Gastroesophageal sphincter (tissue), 4 donors: ENCODE results near the gene OCSTAMP. TPM values are rescaled to one million over a fixed set of nuclear protein-coding genes. Genes with fewer than 3 reads are reported as not detected.

Experiments
- ATAC-seq: fragments of 150-250 bp; one replicate; pipeline ENCODE4 v1.9.1; 2016; ENCODE audit warnings: mild to moderate bottlenecking, moderate library complexity
- H3K27ac ChIP-seq, 4 donors: fragments of 200-600 bp; sonication (generic) in 3 of 4; 1 replicate in 3 of 4; 2 replicates in 1 of 4; pipeline ENCODE4 v1.5.1; 2016 to 2019
- H3K27me3 ChIP-seq: fragments of 200-600 bp; sonication (generic); one replicate; pipeline ENCODE4 v1.5.1; 2019
- H3K36me3 ChIP-seq, 2 donors: fragments of 200-600 bp; sonication (generic); one replicate each; pipeline ENCODE4 v1.5.1; 2019; ENCODE audit warnings: control low read depth in 1 of 2
- H3K4me1 ChIP-seq, 3 donors: fragments of 200-600 bp; sonication (generic); 1 replicate in 2 of 3; 2 replicates in 1 of 3; pipeline ENCODE4 v1.5.1; 2016 to 2019; ENCODE audit warnings: control low read depth in 2 of 3
- H3K4me3 ChIP-seq, 2 donors: fragments of 200-600 bp; sonication (generic); one replicate each; pipeline ENCODE4 v1.5.1; 2019; ENCODE audit warnings: mild to moderate bottlenecking in 1 of 2, moderate library complexity in 1 of 2
- H3K9me3 ChIP-seq, 3 donors: fragments of 200-600 bp; sonication (generic); one replicate each; pipeline ENCODE4 v1.5.1; 2017 to 2019; ENCODE audit warnings: control low read depth in 2 of 3
- EP300 ChIP-seq: sonication (generic); formaldehyde crosslinking; IDR thresholded peaks from one replicate; pipeline ENCODE4 v1.6.1; 2017; ENCODE audit warnings: antibody characterized with exemption, mild to moderate bottlenecking
- POLR2A ChIP-seq, 2 donors: fragments of 450-650 bp; IDR thresholded peaks; one replicate each; pipeline ENCODE4 v1.6.1; 2017; ENCODE audit warnings: antibody characterized with exemption in 2 of 2, mild to moderate bottlenecking in 2 of 2, moderate library complexity in 1 of 2
- POLR2AphosphoS5 ChIP-seq: sonication (generic); formaldehyde crosslinking; IDR thresholded peaks from one replicate; pipeline ENCODE4 v1.6.1; 2017; ENCODE audit warnings: antibody characterized with exemption
- WGBS, 2 donors: methylation state at CpG; one replicate each; pipeline ENCODE4 v1.1.5; 2018; ENCODE audit warnings: low coverage in 1 of 2; 5-methylcytosine and 5-hydroxymethylcytosine counted together
- total RNA-seq, 4 donors: library from RNA; depleted of rRNA; stranded (reverse); fragments of >200 nt; gene quantifications; one replicate each; pipeline ENCODE4 v1.1.0, GENCODE V29; 2016
- TF ChIP-seq, protein P1 (sequence below), 4 experiments: fragments of 200-600 bp in 2 of 4; fragments of 450-650 bp in 2 of 4; sonication (generic) in 1 of 4; IDR thresholded peaks; one replicate each; pipeline ENCODE4 v1.5.1; 2017 to 2019; ENCODE audit warnings: antibody characterized with exemption in 4 of 4, mild to moderate bottlenecking in 2 of 4, moderate library complexity in 2 of 4

OCSTAMP gene
- total RNA-seq, 4 donors from 2014 or later = not detected

DNA sequence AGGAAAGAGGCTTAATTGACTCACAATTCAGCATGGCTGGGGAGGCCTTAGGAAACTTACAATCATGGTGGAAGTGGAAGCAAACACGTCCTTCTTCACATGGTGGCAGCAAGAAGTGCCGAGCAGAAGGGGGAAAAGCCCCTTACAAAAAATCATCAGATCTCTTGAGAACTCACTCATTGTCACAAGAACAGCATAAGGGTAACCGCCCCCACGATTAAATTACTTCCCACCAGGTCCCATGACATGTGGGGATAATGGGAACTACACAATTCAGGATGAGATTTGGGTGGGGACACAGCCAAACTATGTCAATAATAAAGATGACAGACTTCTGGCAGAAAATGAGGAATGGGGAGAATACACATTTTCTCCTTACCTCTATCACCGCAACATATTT is 20.5 kb upstream of the OCSTAMP start:
- TF ChIP-seq POLR2A (IDR thresholded peaks at IDR 0.05) (no peak), POLR2AphosphoS5 (no peak), EP300 (no peak)
- TF ChIP-seq, protein P1, sequence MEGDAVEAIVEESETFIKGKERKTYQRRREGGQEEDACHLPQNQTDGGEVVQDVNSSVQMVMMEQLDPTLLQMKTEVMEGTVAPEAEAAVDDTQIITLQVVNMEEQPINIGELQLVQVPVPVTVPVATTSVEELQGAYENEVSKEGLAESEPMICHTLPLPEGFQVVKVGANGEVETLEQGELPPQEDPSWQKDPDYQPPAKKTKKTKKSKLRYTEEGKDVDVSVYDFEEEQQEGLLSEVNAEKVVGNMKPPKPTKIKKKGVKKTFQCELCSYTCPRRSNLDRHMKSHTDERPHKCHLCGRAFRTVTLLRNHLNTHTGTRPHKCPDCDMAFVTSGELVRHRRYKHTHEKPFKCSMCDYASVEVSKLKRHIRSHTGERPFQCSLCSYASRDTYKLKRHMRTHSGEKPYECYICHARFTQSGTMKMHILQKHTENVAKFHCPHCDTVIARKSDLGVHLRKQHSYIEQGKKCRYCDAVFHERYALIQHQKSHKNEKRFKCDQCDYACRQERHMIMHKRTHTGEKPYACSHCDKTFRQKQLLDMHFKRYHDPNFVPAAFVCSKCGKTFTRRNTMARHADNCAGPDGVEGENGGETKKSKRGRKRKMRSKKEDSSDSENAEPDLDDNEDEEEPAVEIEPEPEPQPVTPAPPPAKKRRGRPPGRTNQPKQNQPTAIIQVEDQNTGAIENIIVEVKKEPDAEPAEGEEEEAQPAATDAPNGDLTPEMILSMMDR (IDR thresholded peaks at IDR 0.05) = no peak
- Histone ChIP-seq H3K4me3 (no peak overlapping the region), H3K27me3 (no peaks in the 10 kb centered on the region), H3K36me3 (no peaks in the 10 kb centered on the region), H3K27ac (no peak overlapping the region), H3K4me1 (peaks cover 0 to 28% (median 3%) of the 10 kb centered on the region in 3 donors), H3K9me3 (no peaks in the 10 kb centered on the region)
- ATAC-seq = no peak
- WGBS, 2 donors = 72 to 83% methylated on average over 5 of the region's 5 CpGs

DNA sequence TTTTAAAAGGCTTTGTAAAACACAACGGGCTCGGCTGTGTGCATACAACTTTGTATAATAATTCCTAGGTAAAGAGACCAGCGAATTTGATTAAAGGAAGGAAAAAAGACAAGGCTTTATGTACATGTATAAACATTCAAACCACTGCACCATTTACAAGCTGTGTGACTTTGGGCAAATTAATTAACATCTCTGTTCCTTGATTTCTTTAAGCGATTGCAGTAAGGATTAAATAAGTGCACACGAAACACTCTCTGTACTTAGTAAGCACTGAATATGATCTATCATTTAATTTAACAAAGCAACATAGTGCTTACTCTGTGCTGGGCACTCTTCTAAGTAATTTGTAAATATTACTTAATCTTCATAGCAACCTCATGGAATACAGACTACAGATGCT is 19.5 kb upstream of the OCSTAMP start:
- no peaks in the 10 kb centered on the region for H3K36me3 ChIP-seq
- ATAC-seq = no peak
- no peaks in the 10 kb centered on the region for H3K9me3 ChIP-seq
- H3K4me1 ChIP-seq = peaks cover 0 to 28% (median 3%) of the 10 kb centered on the region in 3 donors
- H3K4me3 ChIP-seq = no peak overlapping the region
- TF ChIP-seq POLR2A (IDR thresholded peaks at IDR 0.05) = no peak
- TF ChIP-seq, protein P1 (IDR thresholded peaks at IDR 0.05) = no peak
- no peak for TF ChIP-seq POLR2AphosphoS5
- TF ChIP-seq EP300 = no peak
- H3K27me3 ChIP-seq = no peaks in the 10 kb centered on the region
- 73 to 85% methylated on average over 5 of the region's 5 CpGs for WGBS, 2 donors
- no peak overlapping the region for H3K27ac ChIP-seq

DNA sequence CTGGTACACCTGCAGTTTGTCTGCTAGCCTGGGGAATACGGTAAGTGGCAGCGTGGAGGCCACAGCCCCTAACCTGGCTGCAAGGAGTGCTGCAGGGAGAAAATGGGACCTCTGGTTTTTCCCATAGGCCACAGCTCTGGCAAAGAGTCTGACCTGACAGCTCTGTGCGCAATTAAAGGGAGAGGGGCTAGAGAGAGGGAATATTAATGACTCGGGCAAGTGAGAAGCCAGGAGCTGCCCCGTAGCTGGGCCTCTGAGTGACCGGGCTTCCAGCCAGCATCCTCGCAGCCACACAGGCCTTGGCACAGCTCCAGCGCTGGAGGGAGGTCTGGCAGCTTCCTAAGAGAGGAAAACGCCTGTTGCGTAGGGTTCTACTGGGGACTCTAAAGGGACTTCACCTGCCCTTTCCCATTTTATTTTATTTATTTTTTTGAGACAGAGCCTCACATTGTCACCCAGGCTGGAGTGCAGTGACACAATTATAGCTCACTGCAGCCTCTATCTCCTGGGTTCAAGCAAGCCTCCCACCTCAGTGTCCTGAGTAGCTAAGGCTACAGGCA is 18.2 kb upstream of the OCSTAMP start:
- ATAC-seq = peak; percentile 72
- no peak overlapping the region for H3K27ac ChIP-seq
- H3K9me3 ChIP-seq = no peaks in the 10 kb centered on the region
- H3K27me3 ChIP-seq = no peaks in the 10 kb centered on the region
- peak; percentile 13 for TF ChIP-seq POLR2AphosphoS5
- TF ChIP-seq, protein P1 (IDR thresholded peaks at IDR 0.05) = no peak
- TF ChIP-seq EP300 = no peak
- no peak overlapping the region for H3K4me3 ChIP-seq
- peaks cover 0 to 28% (median 3%) of the 10 kb centered on the region in 3 donors for H3K4me1 ChIP-seq
- 0 to 11% methylated on average over 5 of the region's 10 CpGs for WGBS, 2 donors
- H3K36me3 ChIP-seq = no peaks in the 10 kb centered on the region

DNA sequence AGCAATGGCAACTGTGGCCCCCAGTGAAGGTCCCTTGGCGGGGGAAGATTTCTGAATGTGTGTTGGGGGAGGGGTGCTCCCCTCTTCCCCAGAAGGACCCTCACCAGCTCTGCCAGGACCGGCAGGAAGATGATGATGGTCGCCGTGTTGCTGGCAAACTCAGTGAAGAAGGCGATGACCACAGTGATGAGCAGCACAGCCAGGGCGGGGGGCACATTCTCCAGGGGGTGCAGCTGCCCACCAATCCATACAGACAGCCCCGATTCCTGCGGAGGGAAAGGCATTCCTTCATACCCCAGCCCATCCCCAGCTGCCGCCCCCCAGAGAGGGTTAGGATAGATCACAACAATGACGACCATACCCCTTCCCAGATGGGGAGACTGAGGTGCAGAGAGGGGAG is 15.7 kb upstream of the OCSTAMP start:
- no peaks in the 10 kb centered on the region for H3K27me3 ChIP-seq
- WGBS, 2 donors = 74% methylated on average over 2 of the region's 10 CpGs; no CpG with 5 or more reads in 1 of the 2 donors
- no peaks in the 10 kb centered on the region for H3K36me3 ChIP-seq
- peaks cover 0 to 34% (median 6%) of the 10 kb centered on the region in 3 donors for H3K4me1 ChIP-seq
- H3K4me3 ChIP-seq = no peak overlapping the region
- H3K27ac ChIP-seq = no peak overlapping the region
- ATAC-seq = no peak
- no peaks in the 10 kb centered on the region for H3K9me3 ChIP-seq
- TF ChIP-seq POLR2AphosphoS5 (no peak), POLR2A (IDR thresholded peaks at IDR 0.05) (no peak), EP300 (no peak)
- TF ChIP-seq, protein P1 (IDR thresholded peaks at IDR 0.05) = no peak

DNA sequence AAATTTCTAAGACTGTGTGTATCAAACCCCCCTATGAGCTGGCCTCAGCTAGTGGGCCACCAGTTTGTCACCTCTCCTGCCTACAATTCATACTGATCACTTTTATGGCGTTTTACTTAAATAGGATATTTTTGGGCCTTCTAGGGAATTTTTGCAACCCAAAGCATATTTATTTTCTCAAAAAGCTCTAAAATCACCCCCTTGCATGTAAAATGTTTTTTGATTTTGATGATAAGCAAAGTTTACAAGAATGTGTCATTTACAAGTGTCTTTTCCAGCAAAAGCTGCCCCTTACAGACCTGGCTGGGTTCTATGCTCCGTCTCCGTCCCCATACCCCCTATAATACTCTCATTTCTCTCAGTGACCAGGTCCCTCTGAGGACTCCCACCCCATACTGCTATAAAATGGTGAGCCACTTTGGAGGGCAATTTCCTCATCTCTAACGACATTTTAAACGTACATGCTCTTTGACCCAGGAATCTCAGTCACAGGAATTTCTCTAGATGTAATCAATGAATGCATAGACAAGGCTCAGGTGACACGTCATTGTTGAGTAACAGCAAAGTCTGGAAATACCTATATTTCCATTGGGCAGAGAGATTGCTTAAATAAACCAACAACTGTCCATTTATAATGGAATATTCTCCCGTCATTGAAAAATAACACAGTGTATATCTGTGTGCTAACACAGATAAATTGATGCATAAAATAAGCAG is 13.9 kb upstream of the OCSTAMP start:
- ATAC-seq = no peak
- H3K9me3 ChIP-seq = no peaks in the 10 kb centered on the region
- 62 to 93% methylated on average over 7 of the region's 7 CpGs for WGBS, 2 donors
- no peak for TF ChIP-seq POLR2AphosphoS5
- TF ChIP-seq EP300 = no peak
- TF ChIP-seq POLR2A (IDR thresholded peaks at IDR 0.05) = no peak
- TF ChIP-seq, protein P1 (IDR thresholded peaks at IDR 0.05) = no peak
- no peak overlapping the region for H3K27ac ChIP-seq
- H3K4me3 ChIP-seq = no peak overlapping the region
- no peaks in the 10 kb centered on the region for H3K27me3 ChIP-seq
- H3K36me3 ChIP-seq = no peaks in the 10 kb centered on the region
- peaks cover 0 to 34% (median 6%) of the 10 kb centered on the region in 3 donors for H3K4me1 ChIP-seq
